Bone marrow (tissue), 2 donors: ENCODE data around the gene PLBD1.

Source experiments
- DNase-seq, 2 donors: peaks; one replicate each; lab custom pipeline; 2025; lab: John Stamatoyannopoulos, UW

PLBD1 gene

GRCh38 chr12:14570231-14570630 is 2.5 kb upstream of the PLBD1 start:
- no peak for DNase-seq

DNA sequence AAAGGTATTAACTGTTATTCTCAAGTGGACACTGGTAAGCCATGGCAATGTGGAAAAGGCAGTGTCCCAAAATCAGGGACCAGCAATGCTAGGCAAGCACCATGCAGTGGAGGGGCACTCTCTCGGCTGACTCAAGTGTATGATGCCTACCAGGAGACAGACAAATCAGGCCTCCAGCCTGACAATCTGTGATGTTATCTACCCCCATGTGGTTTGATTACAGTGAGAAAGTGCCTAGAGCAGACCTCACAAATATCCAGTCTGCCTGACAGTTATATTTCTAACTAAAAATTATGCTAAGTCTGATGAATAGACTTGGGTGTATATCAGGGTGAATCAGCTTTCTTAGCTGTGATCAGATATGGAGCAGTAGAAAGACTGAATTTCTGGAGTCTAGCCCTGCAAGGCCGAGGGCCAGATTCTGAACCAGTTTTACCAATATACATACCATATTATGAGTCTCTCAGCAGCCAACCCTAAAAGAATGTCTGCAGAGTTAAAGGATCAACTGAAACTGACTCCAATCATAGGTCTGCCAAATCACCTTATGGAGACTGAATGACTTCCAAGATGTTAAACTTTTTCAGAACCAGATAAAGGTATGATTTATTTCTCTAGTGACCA is 3.2 kb downstream of the PLBD1 start:
- DNase-seq, result no peak

GRCh38 chr12:14563046-14563445 is 4.6 kb downstream of the PLBD1 start:
- DNase-seq, result no peak

DNA sequence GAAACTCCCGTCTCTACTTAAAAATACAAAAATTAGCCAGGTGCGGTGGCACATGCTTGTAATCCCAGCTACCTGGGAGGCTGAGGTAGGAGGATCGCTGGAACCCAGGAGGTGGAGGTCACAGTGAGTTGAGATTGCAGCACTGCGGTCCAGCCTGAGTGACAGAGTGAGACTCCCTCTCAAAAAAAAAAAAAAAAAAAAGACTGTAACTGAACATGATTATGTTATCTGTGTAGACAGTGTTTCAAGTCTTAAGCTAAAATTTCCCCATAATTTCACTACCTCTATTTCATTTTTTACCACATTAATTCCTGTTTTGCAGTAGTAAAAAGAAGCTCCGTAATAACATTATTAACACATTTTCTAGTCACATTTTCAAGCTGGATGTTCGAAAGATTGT is 5.4 kb downstream of the PLBD1 start:
- DNase-seq, result no peak

DNA sequence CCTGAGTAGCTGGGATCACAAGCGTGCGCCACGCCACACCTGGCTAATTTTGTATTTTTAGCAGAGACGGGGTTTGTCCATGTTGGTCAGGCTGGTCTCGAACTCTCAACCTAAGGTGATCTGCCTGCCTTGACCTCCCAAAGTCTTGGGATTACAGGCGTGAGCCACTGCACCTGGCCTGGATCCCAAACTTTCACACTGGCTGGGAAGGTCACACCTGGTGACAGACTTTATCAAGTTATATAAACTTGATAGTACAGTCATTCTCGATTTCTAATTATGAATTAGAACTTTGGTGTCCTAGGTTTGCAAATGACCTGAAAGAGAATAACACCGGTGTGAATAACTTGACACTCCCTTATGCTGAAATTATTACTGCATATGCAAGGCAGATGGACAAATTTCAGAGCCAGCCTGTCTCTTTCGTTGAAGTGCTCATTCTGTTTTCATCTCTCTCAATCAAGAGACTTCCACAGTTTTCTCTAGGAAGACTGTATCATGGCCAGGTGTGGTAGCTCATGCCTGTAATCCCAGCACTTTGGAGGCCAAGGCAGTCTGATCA is 5.9 kb downstream of the PLBD1 start:
- no peak for DNase-seq

- DNase-seq, result no peak
Measured at GRCh38 chr12:14560904-14561574, 6.6 kb downstream of the PLBD1 start.

GRCh38 chr12:14558473-14558959 is 9.2 kb downstream of the PLBD1 start:
- no peak for DNase-seq

DNA sequence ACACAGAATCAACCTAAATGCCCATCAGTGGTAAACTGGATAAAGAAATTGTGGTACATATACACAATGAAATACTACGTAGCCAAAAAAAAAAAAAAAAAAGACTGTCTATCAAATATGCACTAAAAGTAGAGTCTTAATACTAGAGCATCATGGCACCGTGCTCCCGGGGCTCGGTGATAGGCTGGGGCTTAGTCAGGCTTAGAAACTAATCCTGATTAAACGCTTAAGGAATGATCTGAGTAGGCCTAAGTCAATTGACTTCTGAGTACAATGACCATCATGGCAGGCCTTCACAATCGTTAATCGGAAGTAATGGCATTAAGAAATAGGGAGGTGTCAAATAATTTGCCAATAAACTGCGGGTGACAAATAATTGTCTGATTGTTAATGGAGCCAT is 9.7 kb downstream of the PLBD1 start:
- DNase-seq, result no peak

- peak; percentile 37 to 78 for DNase-seq
Measured at GRCh38 chr12:14554281-14555007, 13.2 kb downstream of the PLBD1 start.

DNA sequence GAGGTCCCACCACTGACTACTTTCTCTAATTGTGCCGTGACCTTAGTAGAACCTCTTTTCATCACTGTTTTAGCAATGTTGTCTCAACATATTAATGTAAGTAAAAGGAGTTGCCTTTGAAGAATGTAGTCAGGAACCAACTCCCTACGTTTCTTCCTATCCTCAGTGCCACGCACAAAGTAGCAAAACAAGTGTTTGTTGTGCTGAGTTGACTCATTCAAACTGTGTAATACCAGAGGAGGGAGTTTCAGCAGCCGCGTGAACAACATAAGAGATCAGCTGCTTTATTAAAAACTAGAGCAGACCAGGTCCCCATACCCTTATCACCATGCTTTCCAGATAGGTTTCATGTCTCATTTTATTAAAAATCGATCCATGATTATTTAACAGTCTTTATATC is 19.1 kb downstream of the PLBD1 start:
- no peak for DNase-seq

- DNase-seq, result no peak
Measured at GRCh38 chr12:14547571-14547970, 20.1 kb downstream of the PLBD1 start.

- DNase-seq, result no peak
Measured at GRCh38 chr12:14545144-14546124, 22.2 kb downstream of the PLBD1 start.

DNA sequence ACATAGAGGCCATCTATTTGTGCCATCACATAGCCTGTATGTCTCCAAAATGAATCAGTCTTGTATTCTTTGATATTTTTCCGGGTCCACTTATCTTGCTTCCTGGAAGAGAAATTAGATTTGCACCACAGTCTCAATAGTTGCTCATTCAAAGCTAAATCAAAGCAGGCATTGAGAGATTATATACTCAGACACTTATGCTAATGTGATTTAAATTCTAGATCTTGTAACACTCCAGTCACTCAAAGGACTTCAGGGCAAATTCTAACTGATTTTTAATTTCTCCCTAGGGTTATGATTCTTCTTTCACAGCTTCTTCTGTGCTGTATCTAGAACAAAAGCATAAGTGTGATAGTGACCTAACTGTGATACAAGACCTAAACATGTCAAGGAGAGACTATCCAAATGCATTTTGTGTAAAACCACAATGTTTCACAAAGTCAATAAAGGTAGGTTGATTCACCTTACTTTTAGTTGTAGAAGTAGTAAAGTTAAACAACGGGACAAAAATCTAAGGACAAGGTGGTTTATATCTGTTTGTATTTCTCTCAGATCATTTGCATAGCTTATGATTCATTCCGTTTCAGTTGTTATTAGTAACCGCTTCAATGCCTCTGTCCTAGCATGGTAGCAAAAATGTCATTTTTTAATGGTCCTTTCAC is 26.8 kb downstream of the PLBD1 start:
- no peak for DNase-seq

GRCh38 chr12:14537088-14537487 is 30.6 kb downstream of the PLBD1 start:
- no peak for DNase-seq

DNA sequence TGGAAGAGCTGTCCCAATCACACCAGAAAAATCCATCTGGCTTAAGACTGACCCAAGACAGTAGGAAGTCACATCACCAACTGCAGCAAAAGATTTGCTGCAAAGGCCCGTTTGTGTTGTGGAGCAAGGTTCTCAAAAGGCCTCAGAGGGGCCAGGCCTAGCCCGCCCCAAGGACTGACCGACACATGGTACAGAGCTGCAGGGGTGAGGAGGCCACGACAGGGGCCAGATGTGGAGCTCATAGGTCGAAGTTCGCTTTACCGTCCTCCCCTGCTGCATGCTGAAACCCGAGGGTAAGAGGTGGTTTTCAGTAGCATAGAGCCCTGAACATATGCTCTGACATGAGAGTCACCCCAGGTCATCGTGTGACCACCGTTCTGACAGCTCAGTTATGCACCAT is 35.5 kb downstream of the PLBD1 start:
- no peak for DNase-seq

GRCh38 chr12:14525964-14526363 is 41.7 kb downstream of the PLBD1 start:
- no peak for DNase-seq

DNA sequence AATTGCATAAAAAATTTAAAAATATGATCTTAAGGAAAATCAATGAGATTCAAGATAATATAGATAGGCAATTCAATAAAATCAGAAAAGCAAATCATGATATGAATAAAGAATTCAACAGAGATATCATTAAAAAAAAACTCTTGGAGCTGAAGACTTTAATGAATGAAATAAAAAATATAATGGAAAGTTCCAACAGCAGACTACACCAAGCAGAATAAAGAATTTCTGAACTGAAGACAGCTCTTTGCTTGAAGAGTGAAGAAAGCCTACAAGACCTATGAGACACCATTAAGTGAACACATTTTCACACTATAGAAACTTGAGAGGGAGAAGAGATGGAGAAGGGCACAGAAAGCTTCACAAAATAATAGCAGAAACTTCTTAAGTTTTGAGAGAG is 45.9 kb downstream of the PLBD1 start:
- no peak for DNase-seq

DNA sequence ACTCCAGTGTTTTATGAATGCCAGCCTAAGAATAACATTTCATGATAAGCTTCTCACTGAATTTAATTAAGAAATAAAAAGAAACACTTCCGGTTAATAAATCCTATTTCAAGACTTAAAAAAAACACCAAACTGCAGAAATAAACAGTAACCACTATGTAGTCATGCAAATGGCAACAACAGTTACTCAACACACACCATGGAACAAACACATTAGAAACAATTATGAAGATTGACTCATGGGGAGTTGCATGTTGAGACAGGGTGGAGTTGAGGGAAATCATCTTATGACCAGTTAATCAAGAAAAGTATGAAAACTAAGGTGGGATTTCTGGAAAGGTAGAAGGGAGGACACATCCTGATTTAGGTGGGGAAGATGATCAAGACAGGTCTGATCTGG is 52.7 kb downstream of the PLBD1 start:
- DNase-seq, result no peak

DNA sequence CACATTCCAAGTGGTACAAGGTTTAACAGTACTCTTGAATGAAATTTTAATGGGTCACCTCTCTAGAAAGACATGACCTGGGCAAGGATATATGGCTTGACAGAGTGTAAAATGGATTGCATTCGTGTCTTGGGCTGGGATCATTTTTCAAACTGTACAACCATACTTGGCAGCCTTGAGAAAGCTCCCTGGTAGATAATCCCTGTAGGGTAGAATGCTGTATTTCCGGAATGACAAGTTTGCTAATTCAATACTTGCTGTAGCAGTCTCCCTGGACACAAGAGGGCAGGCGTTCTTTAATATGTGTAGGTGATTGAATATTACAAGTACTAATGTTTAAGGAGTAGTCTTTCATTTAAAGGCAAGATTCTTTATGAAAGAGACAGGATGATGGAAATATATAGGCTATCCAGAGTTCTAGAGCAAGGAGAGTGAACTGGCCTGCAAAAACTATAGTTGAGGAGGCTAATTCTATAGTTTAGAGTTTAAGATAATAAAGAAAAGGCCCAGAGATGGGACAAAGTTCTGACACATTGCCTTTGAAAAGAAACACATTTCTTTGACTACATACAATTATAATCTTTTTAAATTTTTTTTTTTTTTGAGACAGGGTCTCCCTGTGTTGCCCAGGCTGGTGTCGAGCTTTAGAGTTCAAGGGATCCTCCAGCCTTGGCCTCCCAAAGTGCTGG is 53.4 kb downstream of the PLBD1 start:
- DNase-seq, result peak in 1 of 2 donors; percentile 5

GRCh38 chr12:14510574-14510973 is 57.1 kb downstream of the PLBD1 start:
- DNase-seq, result no peak
